HL-60 (cell line): ENCODE results near the gene ZSCAN25.

ENCODE experiments used
- CTCF ChIP-seq: IDR thresholded peaks from one replicate; pipeline ENCODE4 v1.5.1; 2011; ENCODE audit warnings: low read length, control low read depth, inconsistent platforms; ENCODE audit not compliant: insufficient read depth
- GABPA ChIP-seq: IDR thresholded peaks from 2 replicates; pipeline ENCODE4 v1.6.1; 2012; ENCODE audit warnings: low read depth
- POLR2AphosphoS5 ChIP-seq: IDR thresholded peaks from 2 replicates; pipeline ENCODE4 v1.6.1; 2012; ENCODE audit warnings: low read depth
- REST ChIP-seq: IDR thresholded peaks from 2 replicates; pipeline ENCODE4 v1.6.1; 2012; ENCODE audit warnings: low read depth; ENCODE audit not compliant: insufficient replicate concordance
- SPI1 ChIP-seq: IDR thresholded peaks from 2 replicates; pipeline ENCODE4 v1.6.1; 2012; ENCODE audit warnings: low read depth, mild to moderate bottlenecking, borderline replicate concordance

DNA sequence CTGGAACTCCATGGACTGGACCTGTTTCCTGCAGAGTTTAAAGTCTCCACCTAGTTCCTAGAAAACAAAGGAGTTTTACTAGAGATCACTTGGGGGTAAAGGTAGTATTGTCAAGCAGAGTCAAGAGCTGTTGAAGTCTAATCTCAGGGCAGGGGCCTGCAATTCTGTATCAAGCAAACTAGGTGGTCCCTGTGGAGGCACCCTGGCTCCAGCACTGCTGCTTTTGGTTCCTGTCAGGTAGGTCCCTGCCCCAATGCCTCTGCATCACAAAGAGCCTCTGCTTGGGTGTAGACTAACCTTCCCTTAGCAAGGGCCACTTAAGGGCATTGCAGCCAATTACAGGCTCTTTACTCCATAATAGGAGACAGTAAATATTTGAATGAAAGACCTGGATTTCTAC lies 22.5 kb downstream of the ZSCAN25 start:
- TF ChIP-seq CTCF (no peak), POLR2AphosphoS5 (no peak), SPI1 (no peak), GABPA (no peak), REST (no peak)
